Neural cell (in vitro differentiated cells): Measurements from ENCODE around the gene PHF2. TPM values are rescaled to one million over a fixed set of nuclear protein-coding genes. Genes with fewer than 3 reads are reported as not detected.

Experiments used
- H2AFZ ChIP-seq: fragments of 200-600, 300-800 bp; sonication (generic), shearing (Covaris generic); 2 replicates; pipeline ENCODE4 v1.6.0; 2014; ENCODE audit warnings: low read depth, mild to moderate bottlenecking, antibody characterized with exemption, low read length, moderate library complexity
- H3F3A ChIP-seq: fragments of 200-600 bp; shearing (Covaris generic); 2 replicates; pipeline ENCODE4 v1.6.1; 2016; ENCODE audit warnings: mild to moderate bottlenecking, moderate library complexity, mixed read lengths, antibody characterized with exemption, low read length; ENCODE audit not compliant: insufficient read depth, poor library complexity, severe bottlenecking
- H3K27ac ChIP-seq: fragments of 200-600, 300-800 bp; sonication (generic), shearing (Covaris generic); 2 replicates; pipeline ENCODE4 v1.5.1; 2014; ENCODE audit warnings: mild to moderate bottlenecking, low read length, moderate library complexity
- H3K27me3 ChIP-seq: fragments of 300-800, 200-600 bp; sonication (generic), shearing (Covaris generic); 2 replicates; pipeline ENCODE4 v1.6.0; 2014; ENCODE audit warnings: mild to moderate bottlenecking, low read depth, low read length, moderate library complexity; ENCODE audit not compliant: insufficient read depth
- H3K36me3 ChIP-seq: fragments of 300-800, 200-600 bp; sonication (generic), shearing (Covaris generic); 2 replicates; pipeline ENCODE4 v1.5.1; 2014; ENCODE audit warnings: mild to moderate bottlenecking, antibody characterized with exemption, low read length, moderate library complexity; ENCODE audit not compliant: insufficient read depth
- H3K4me2 ChIP-seq: fragments of 300-800, 200-600 bp; sonication (generic), shearing (Covaris generic); 2 replicates; pipeline ENCODE4 v1.6.0; 2014; ENCODE audit warnings: mild to moderate bottlenecking, low read length
- H3K4me3 ChIP-seq: fragments of 300-800, 200-600 bp; sonication (generic), shearing (Covaris generic); 2 replicates; pipeline ENCODE4 v1.5.1; 2014; ENCODE audit warnings: mild to moderate bottlenecking, low read length, moderate library complexity
- H3K79me2 ChIP-seq: fragments of 200-600 bp; shearing (Covaris generic); replicated peaks from 2 replicates; pipeline ENCODE4 v1.6.0; 2014; ENCODE audit warnings: mild to moderate bottlenecking, low read length, moderate library complexity; ENCODE audit not compliant: insufficient read depth
- H3K9ac ChIP-seq: fragments of 300-800, 200-600 bp; sonication (generic), shearing (Covaris generic); 2 replicates; pipeline ENCODE4 v1.6.1; 2016; ENCODE audit warnings: mild to moderate bottlenecking, low read length, mixed read lengths
- H3K9me2 ChIP-seq: fragments of 200-600 bp; shearing (Covaris generic); 2 replicates; pipeline ENCODE4 v1.6.1; 2016; ENCODE audit warnings: mild to moderate bottlenecking, low read length, mixed read lengths; ENCODE audit not compliant: insufficient read depth
- H3K9me3 ChIP-seq: fragments of 200-600, 300-800 bp; sonication (generic), shearing (Covaris generic); 2 replicates; pipeline ENCODE4 v1.6.1; 2016; ENCODE audit warnings: mild to moderate bottlenecking, mixed run types, low read length, moderate library complexity, mixed read lengths
- H4K20me1 ChIP-seq: fragments of 200-600 bp; shearing (Covaris generic); 2 replicates; pipeline ENCODE4 v1.6.1; 2016; ENCODE audit warnings: mild to moderate bottlenecking, mixed run types; ENCODE audit not compliant: insufficient read depth
- CTCF ChIP-seq: fragments of 450-650 bp; IDR thresholded peaks from 2 replicates; pipeline ENCODE4 v1.5.1; 2014; ENCODE audit warnings: antibody characterized with exemption, mild to moderate bottlenecking, moderate library complexity; ENCODE audit not compliant: poor library complexity, severe bottlenecking
- EP300 ChIP-seq: fragments of 450-650 bp; conservative IDR thresholded peaks from 2 replicates; pipeline ENCODE4 v1.6.1; 2014; ENCODE audit warnings: antibody characterized with exemption, mild to moderate bottlenecking, moderate library complexity; ENCODE audit not compliant: poor library complexity, severe bottlenecking
- EZH2 ChIP-seq: fragments of 200-600, 300-800 bp; shearing (Covaris generic), sonication (generic); IDR thresholded peaks from 2 replicates; pipeline ENCODE4 v1.6.1; 2014; ENCODE audit warnings: antibody characterized with exemption, low read length, borderline replicate concordance, mild to moderate bottlenecking; ENCODE audit not compliant: insufficient read depth, poor library complexity, severe bottlenecking
- MXI1 ChIP-seq: fragments of 450-650 bp; conservative IDR thresholded peaks from 2 replicates; pipeline ENCODE4 v1.6.1; 2014; ENCODE audit warnings: antibody characterized with exemption, mild to moderate bottlenecking; ENCODE audit not compliant: poor library complexity, severe bottlenecking
- POLR2AphosphoS5 ChIP-seq: IDR thresholded peaks from 2 replicates; pipeline ENCODE4 v1.6.1; 2012
- RAD21 ChIP-seq: fragments of 450-650 bp; conservative IDR thresholded peaks from 2 replicates; pipeline ENCODE4 v1.6.1; 2014; ENCODE audit warnings: antibody characterized with exemption, mild to moderate bottlenecking, moderate library complexity
- REST ChIP-seq: IDR thresholded peaks from 2 replicates; pipeline ENCODE4 v1.6.1; 2012; ENCODE audit warnings: borderline replicate concordance
- SMC3 ChIP-seq: fragments of 450-650 bp; conservative IDR thresholded peaks from 2 replicates; pipeline ENCODE4 v1.6.1; 2014; ENCODE audit warnings: antibody characterized with exemption, mild to moderate bottlenecking, moderate library complexity; ENCODE audit not compliant: poor library complexity
- TAF1 ChIP-seq: IDR thresholded peaks from 2 replicates; pipeline ENCODE4 v1.6.1; 2012; ENCODE audit warnings: low read depth
- polyA plus RNA-seq: library from polyadenylated mRNA; depleted of rRNA; stranded (reverse); fragments of >200 nt; gene quantifications from 2 replicates; pipeline ENCODE4 v1.2.3, GENCODE V29; 2014

The PHF2 gene
- polyA plus RNA-seq, 1 donor from 2014 or later, result 42.4 TPM

- H3K9me3 ChIP-seq, result peaks cover 6% of the 10 kb centered on the region
- TF ChIP-seq RAD21, result no peak
- TF ChIP-seq POLR2AphosphoS5, result no peak
- no peak for TF ChIP-seq EP300
- TF ChIP-seq TAF1, result no peak
- no peak for TF ChIP-seq REST
- TF ChIP-seq SMC3, result no peak
- TF ChIP-seq EZH2, result no peak
- TF ChIP-seq MXI1, result no peak
- TF ChIP-seq CTCF, result no peak
- no peak overlapping the region for H3K4me3 ChIP-seq
- H3K27ac ChIP-seq, result no peak overlapping the region
- no peaks in the 10 kb centered on the region for H3K27me3 ChIP-seq
- peaks cover 43% of the 10 kb centered on the region for H3K79me2 ChIP-seq
- no peaks in the 10 kb centered on the region for H3K36me3 ChIP-seq
- H3K9me2 ChIP-seq, result no peaks in the 10 kb centered on the region
- H4K20me1 ChIP-seq, result no peaks in the 10 kb centered on the region
- H3K9ac ChIP-seq, result no peak overlapping the region
- H3K4me2 ChIP-seq, result no peak overlapping the region
- H3F3A ChIP-seq, result no peaks in the 10 kb centered on the region
- H2AFZ ChIP-seq, result no peak overlapping the region
These were observed 35.8 kb downstream of the PHF2 start for GRCh38 chr9:93612052-93612795.

GRCh38 chr9:93612796-93613154, 36.4 kb downstream of the PHF2 start:
- Histone ChIP-seq H3K4me3 (no peak overlapping the region), H3K9me3 (peaks cover 6% of the 10 kb centered on the region), H3K27me3 (no peaks in the 10 kb centered on the region), H3K36me3 (no peaks in the 10 kb centered on the region), H3F3A (no peaks in the 10 kb centered on the region), H2AFZ (no peak overlapping the region), H3K79me2 (peaks cover 43% of the 10 kb centered on the region), H3K4me2 (no peak overlapping the region), H3K9ac (no peak overlapping the region), H4K20me1 (no peaks in the 10 kb centered on the region), H3K27ac (no peak overlapping the region), H3K9me2 (no peaks in the 10 kb centered on the region)
- TF ChIP-seq SMC3, result no peak
- TF ChIP-seq REST, result no peak
- no peak for TF ChIP-seq TAF1
- no peak for TF ChIP-seq MXI1
- TF ChIP-seq CTCF, result no peak
- TF ChIP-seq POLR2AphosphoS5, result no peak
- no peak for TF ChIP-seq RAD21
